ENCODE results near the gene FOXK1. TPM values are rescaled to one million over a fixed set of nuclear protein-coding genes. Genes with fewer than 3 reads are reported as not detected.

Gene FOXK1
- total and polyA plus RNA-seq, 8 donors: 3.9 to 20.6 (median 15.5) TPM

DNA sequence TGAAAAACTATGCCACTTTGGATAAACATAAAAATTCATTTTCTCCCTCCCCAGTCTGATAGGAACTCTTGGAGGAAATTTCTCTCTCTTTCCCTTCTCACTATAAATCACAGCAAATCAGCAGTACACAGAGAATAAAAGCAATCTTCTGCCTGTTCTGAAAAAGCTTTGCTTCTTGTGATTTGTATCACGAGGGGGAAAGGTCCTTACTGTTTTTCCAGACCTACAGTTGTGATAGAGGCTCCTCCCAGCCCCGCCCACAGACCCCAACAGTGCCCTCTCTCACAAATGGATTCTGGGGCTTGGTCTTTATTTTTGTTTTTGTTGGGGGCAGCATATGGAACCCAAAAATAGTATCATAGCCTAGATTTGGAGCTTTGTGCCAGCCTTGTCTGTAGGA lies 12.2 kb downstream of the FOXK1 start:
- no peak for DNase-seq
- no peak for TF ChIP-seq CTCF (IDR thresholded peaks at IDR 0.05)
- no peak for FAIRE-seq
- no peaks in the 10 kb centered on the region for H3K36me3 ChIP-seq
- no peaks in the 10 kb centered on the region for H3K4me1 ChIP-seq
- intact Hi-C loops (cut with DNase I): no loop called here
- no peak overlapping the region for H3K27ac ChIP-seq
- H3K27me3 ChIP-seq: no peaks in the 10 kb centered on the region
- no peak overlapping the region for H3K4me3 ChIP-seq
- WGBS, 2 donors: 88 to 90% methylated on average over 2 of the region's 2 CpGs
- H3K9me3 ChIP-seq: no peaks in the 10 kb centered on the region
- no peak for ATAC-seq

DNA sequence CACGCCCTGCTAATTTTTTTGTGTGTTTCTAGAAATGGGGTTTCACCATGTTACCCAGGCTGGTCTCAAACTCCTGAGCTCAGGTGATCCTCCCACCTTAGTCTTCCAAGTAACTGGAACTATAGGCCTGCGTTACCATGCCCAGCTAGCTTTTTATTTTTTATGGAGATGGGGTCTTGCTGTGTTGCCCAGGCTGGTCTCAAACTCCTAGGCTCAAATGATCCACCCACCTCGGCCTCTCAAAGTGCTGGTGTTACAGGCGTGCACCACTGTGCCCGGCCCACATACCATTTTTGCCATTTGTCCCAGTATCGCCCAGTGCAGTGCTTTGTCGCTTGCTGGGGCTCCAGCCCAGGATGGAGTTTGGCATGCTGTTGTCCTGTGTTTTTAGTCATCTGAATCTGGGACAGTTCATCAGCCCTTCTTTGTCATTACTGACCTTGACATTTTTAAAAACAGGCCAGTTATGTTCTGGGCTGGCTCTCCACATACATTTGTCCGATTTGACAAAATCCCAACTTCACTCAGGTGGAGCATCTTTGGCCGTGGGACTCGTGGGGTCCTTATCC lies 16.7 kb downstream of the FOXK1 start:
- H3K36me3 ChIP-seq: no peaks in the 10 kb centered on the region
- H3K27ac ChIP-seq: no peak overlapping the region
- 94 to 95% methylated on average over 10 of the region's 10 CpGs for WGBS, 2 donors
- TF ChIP-seq CTCF (IDR thresholded peaks at IDR 0.05): no peak
- ATAC-seq (no peak), FAIRE-seq (no peak), DNase-seq (no peak)
- H3K4me1 ChIP-seq: no peaks in the 10 kb centered on the region
- H3K27me3 ChIP-seq: no peaks in the 10 kb centered on the region
- H3K9me3 ChIP-seq: no peaks in the 10 kb centered on the region
- intact Hi-C loops (cut with DNase I): no loop called here
- H3K4me3 ChIP-seq: no peak overlapping the region

DNA sequence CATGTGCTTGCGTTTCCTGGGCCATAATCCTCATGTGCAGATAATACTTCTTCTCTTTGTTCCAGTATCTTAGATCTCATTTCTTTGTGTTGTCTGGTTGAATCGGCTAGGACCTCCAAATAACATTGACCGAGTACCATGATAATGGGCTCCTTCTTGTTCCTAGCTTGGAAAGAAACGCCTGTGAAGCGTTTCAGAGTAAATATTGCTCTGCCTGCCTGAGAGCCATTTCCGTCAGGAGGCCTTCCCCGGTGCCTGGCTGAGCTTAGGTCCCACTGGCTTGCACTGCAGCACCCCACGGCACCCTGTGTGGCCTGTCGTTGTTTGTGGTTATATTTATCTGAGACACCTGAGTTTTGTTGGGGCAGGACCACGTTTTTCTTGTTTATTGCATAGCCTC lies 17.7 kb downstream of the FOXK1 start:
- Histone ChIP-seq H3K27ac (no peak overlapping the region), H3K4me1 (no peaks in the 10 kb centered on the region), H3K36me3 (no peaks in the 10 kb centered on the region), H3K27me3 (no peaks in the 10 kb centered on the region), H3K9me3 (no peaks in the 10 kb centered on the region), H3K4me3 (no peak overlapping the region)
- ATAC-seq (peak in 2 of 4 donors; percentile 59 to 78), FAIRE-seq (no peak), DNase-seq (peak in 1 of 6 donors; percentile 20)
- TF ChIP-seq CTCF (IDR thresholded peaks at IDR 0.05): no peak
- intact Hi-C loops (cut with DNase I): no loop called here
- WGBS, 2 donors: 59 to 60% methylated on average over 10 of the region's 10 CpGs

- Histone ChIP-seq H3K36me3 (no peaks in the 10 kb centered on the region), H3K27me3 (no peaks in the 10 kb centered on the region), H3K4me3 (no peak overlapping the region), H3K27ac (no peak overlapping the region), H3K4me1 (no peaks in the 10 kb centered on the region), H3K9me3 (no peaks in the 10 kb centered on the region)
- 83 to 86% methylated on average over 14 of the region's 14 CpGs for WGBS, 2 donors
- FAIRE-seq: no peak
- no peak for TF ChIP-seq CTCF (IDR thresholded peaks at IDR 0.05)
- peak; percentile 17 to 63 (median 46) for ATAC-seq
- intact Hi-C loops (cut with DNase I): no loop called here
- DNase-seq: peak in 1 of 6 donors; percentile 25
These were observed 18.6 kb downstream of the FOXK1 start for GRCh38 chr7:4700577-4701235.

GRCh38 chr7:4702961-4703512 lies 20.9 kb downstream of the FOXK1 start:
- Histone ChIP-seq H3K27ac (no peak overlapping the region), H3K36me3 (no peaks in the 10 kb centered on the region), H3K27me3 (no peaks in the 10 kb centered on the region), H3K4me3 (no peak overlapping the region), H3K4me1 (no peaks in the 10 kb centered on the region), H3K9me3 (no peaks in the 10 kb centered on the region)
- DNase-seq (peak in 1 of 6 donors; percentile 54), FAIRE-seq (no peak), ATAC-seq (no peak)
- WGBS, 2 donors: 82 to 84% methylated on average over 20 of the region's 20 CpGs
- no peak for TF ChIP-seq CTCF (IDR thresholded peaks at IDR 0.05)
- intact Hi-C loops (cut with DNase I): no loop called here
